ENCODE measurements around the gene SLC35C1. TPM values are rescaled to one million over a fixed set of nuclear protein-coding genes. Genes with fewer than 3 reads are reported as not detected.

SLC35C1 gene
- total RNA-seq, 1 experiment from 2014 or later, result 8.9 TPM

DNA sequence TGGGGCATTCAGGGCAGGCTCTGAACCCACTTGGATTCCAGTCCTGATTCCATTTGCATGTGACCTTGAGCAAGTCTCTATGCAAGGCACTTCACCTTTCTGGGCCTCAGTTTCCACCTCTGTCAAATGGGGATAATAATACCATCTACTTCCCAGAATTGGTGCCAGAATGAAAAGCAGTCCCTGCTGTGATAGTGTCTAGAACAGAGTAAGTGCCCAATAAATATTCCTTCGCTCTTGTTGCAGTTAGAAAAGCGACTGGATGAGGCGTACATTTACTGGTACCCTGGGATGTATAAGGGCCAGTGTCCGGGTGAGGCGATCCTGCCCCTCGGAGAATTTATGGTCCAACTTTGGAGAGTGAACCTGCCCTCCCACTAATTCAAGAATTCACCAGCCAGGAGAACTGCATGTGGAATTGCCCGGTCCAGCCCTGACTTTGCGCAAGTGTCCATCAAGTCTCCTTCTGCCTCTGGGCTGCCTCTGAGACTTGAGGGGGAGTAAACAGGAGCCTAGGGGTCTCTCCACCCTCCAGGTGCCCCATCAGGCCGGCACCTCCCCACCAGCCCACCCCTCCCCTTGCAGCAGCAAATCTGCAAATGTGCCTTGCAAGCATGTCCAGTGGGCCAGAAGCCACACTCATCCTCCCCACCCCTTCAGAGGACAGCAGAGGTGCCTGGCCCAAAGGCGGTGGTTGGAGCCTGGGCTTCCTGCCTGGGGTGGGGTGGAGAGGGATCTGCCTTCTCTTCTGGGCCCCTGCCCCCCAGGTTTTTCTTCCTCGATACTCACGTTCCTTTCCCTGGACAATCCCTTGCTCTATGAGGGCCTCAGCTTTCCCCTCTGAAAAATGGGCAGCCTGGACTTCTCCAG lies 30.9 kb upstream of the SLC35C1 start:
- peaks cover 31% of the 10 kb centered on the region for H3K27me3 Mint-ChIP-seq (ENCODE audit: low read depth)
- H3K4me3 Mint-ChIP-seq, result no peak overlapping the region

More for the DNA sequence above, 30.9 kb upstream of the SLC35C1 start:
- no peaks in the 10 kb centered on the region; the same call in 1 of the 2 replicates for H3K4me1 ChIP-seq (ENCODE audit: insufficient read depth, low read length)
- no peak overlapping the region for H2BK12ac ChIP-seq (ENCODE audit: insufficient read length, low read depth, low read length)
- H3K4me2 ChIP-seq (ENCODE audit: insufficient read depth, insufficient read length, low read length), result no peak overlapping the region
- H3K9me3 Mint-ChIP-seq, result no peaks in the 10 kb centered on the region
- no peak overlapping the region for H3K14ac ChIP-seq (ENCODE audit: insufficient read depth, low read length)
- no peak overlapping the region for H3K4ac ChIP-seq (ENCODE audit: low read depth, low read length)
- H3K18ac ChIP-seq (ENCODE audit: insufficient read length, low read depth, low read length), result no peak overlapping the region
- no peak for DNase-seq
- H3K79me2 ChIP-seq (ENCODE audit: insufficient read depth, low read length), result no peaks in the 10 kb centered on the region
- no peaks in the 10 kb centered on the region for H3K36me3 Mint-ChIP-seq (ENCODE audit: insufficient read depth in 1 of 3, low read depth in 3 of 3)
- no peak overlapping the region for H2BK20ac ChIP-seq (ENCODE audit: low read depth, low read length, poor library complexity, severe bottlenecking)
- no peak overlapping the region for H2BK5ac ChIP-seq (ENCODE audit: insufficient read length, low read length)
- no peak overlapping the region for H3K56ac ChIP-seq (ENCODE audit: insufficient read length, low read depth, low read length)
- H2BK15ac ChIP-seq (ENCODE audit: low read depth, low read length), result no peak overlapping the region
- H3K27me3 ChIP-seq (ENCODE audit: insufficient read depth, low read length), result no peaks in the 10 kb centered on the region; the same call in 1 of the 2 replicates
- no peak overlapping the region for H4K5ac ChIP-seq (ENCODE audit: insufficient read length, low read depth, low read length)
- H3K9ac ChIP-seq (ENCODE audit: extremely low read depth, insufficient read length, low read length), result no peak overlapping the region
- H2AK5ac ChIP-seq (ENCODE audit: insufficient read length, low read length), result no peak overlapping the region
- no peaks in the 10 kb centered on the region for H3K79me1 ChIP-seq (ENCODE audit: insufficient read depth, low read depth, low read length, poor library complexity, severe bottlenecking)
- WGBS (ENCODE audit: extremely low coverage, insufficient read length, low lambda C conversion rate), result no CpG with 5 or more reads among the region's 12 CpGs
- H3K4me1 Mint-ChIP-seq, result peaks cover 4 to 7% of the 10 kb centered on the region in 2 experiments; a peak in 3 of 4 replicates
- no peaks in the 10 kb centered on the region for H3K9me3 ChIP-seq (ENCODE audit: control insufficient read depth, low read depth, low read length)
- H2AFZ ChIP-seq (ENCODE audit: low read length), result no peak overlapping the region
- no peak overlapping the region for H3T11ph ChIP-seq (ENCODE audit: low read length)
- no peak overlapping the region for H3K27ac Mint-ChIP-seq
- TF ChIP-seq, protein P1, sequence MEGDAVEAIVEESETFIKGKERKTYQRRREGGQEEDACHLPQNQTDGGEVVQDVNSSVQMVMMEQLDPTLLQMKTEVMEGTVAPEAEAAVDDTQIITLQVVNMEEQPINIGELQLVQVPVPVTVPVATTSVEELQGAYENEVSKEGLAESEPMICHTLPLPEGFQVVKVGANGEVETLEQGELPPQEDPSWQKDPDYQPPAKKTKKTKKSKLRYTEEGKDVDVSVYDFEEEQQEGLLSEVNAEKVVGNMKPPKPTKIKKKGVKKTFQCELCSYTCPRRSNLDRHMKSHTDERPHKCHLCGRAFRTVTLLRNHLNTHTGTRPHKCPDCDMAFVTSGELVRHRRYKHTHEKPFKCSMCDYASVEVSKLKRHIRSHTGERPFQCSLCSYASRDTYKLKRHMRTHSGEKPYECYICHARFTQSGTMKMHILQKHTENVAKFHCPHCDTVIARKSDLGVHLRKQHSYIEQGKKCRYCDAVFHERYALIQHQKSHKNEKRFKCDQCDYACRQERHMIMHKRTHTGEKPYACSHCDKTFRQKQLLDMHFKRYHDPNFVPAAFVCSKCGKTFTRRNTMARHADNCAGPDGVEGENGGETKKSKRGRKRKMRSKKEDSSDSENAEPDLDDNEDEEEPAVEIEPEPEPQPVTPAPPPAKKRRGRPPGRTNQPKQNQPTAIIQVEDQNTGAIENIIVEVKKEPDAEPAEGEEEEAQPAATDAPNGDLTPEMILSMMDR (conservative IDR thresholded peaks at IDR 0.05), result no peak
- H4K91ac ChIP-seq (ENCODE audit: insufficient read length, low read depth, low read length), result no peak overlapping the region
- peaks cover 3% of the 10 kb centered on the region for H4K20me1 ChIP-seq (ENCODE audit: control insufficient read depth, insufficient read depth, insufficient read length)
- no peak overlapping the region for H3K23ac ChIP-seq (ENCODE audit: insufficient read length, low read depth, low read length)
- no peak overlapping the region for H4K8ac ChIP-seq (replicated peaks; ENCODE audit: insufficient read length, low read depth, low read length)
- H3K27ac ChIP-seq (ENCODE audit: insufficient read length, low read depth, low read length), result no peak overlapping the region
- H3K23me2 ChIP-seq (ENCODE audit: insufficient read length, low read depth, low read length, poor library complexity, severe bottlenecking), result peaks cover 6% of the 10 kb centered on the region
- no peak overlapping the region for H2BK120ac ChIP-seq (ENCODE audit: low read depth, low read length, poor library complexity, severe bottlenecking)

Measured in H9 (cell line).